ENCODE data around the gene SLC25A48. TPM values are rescaled to one million over a fixed set of nuclear protein-coding genes. Genes with fewer than 3 reads are reported as not detected.

The SLC25A48 gene
- total and polyA plus RNA-seq, 7 experiments from 2014 or later, result not detected

GRCh38 chr5:135891268-135891667 is 56.8 kb downstream of the SLC25A48 start:
- no peaks in the 10 kb centered on the region for H3K36me3 Mint-ChIP-seq
- Histone ChIP-seq H3K27me3 (ENCODE audit: control insufficient read depth in 2 of 2, insufficient read depth in 2 of 2, low read length in 2 of 2) (no peaks in the 10 kb centered on the region), H3K36me3 (ENCODE audit: control insufficient read depth in 2 of 3, insufficient read depth in 3 of 3, low read length in 3 of 3) (no peaks in the 10 kb centered on the region), H3K4me1 (ENCODE audit: control insufficient read depth in 2 of 2, insufficient read depth in 2 of 2, low read length in 2 of 2) (no peaks in the 10 kb centered on the region), H3K4me3 (ENCODE audit: low read length) (no peak overlapping the region), H3K9me3 (ENCODE audit: control insufficient read depth in 2 of 3, low read length in 3 of 3) (no peaks in the 10 kb centered on the region), H3K27ac (ENCODE audit: low read depth, low read length) (no peak overlapping the region)
- ATAC-seq (no peak), DNase-seq (no peak)
- CTCF ChIA-PET, result interaction anchor here (0.6 kb wide), 1 partner anchor 1940 kb away, joined by 3 read pairs; no protein-coding TSS in a partner anchor
- peaks cover 0 to 9% (median 7%) of the 10 kb centered on the region in 7 donors for H3K4me1 Mint-ChIP-seq
- POLR2A ChIA-PET, result no interaction called here
- no peak overlapping the region for H3K4me3 Mint-ChIP-seq
- H3K27me3 Mint-ChIP-seq, result peaks cover 8 to 38% (median 20%) of the 10 kb centered on the region in 5 donors
- H3K27ac Mint-ChIP-seq, result no peak overlapping the region
- intact Hi-C loops (cut with micrococcal nuclease), result no loop called here
- no peaks in the 10 kb centered on the region for H3K9me3 Mint-ChIP-seq

- DNase-seq (no peak), ATAC-seq (no peak)
- Histone ChIP-seq H3K4me3 (ENCODE audit: low read length) (no peak overlapping the region), H3K9me3 (ENCODE audit: control insufficient read depth in 2 of 3, low read length in 3 of 3) (no peaks in the 10 kb centered on the region), H3K27ac (ENCODE audit: low read depth, low read length) (no peak overlapping the region), H3K27me3 (ENCODE audit: control insufficient read depth in 2 of 2, insufficient read depth in 2 of 2, low read length in 2 of 2) (no peaks in the 10 kb centered on the region), H3K4me1 (ENCODE audit: control insufficient read depth in 2 of 2, insufficient read depth in 2 of 2, low read length in 2 of 2) (no peaks in the 10 kb centered on the region), H3K36me3 (ENCODE audit: control insufficient read depth in 2 of 3, insufficient read depth in 3 of 3, low read length in 3 of 3) (no peaks in the 10 kb centered on the region)
- Mint-ChIP-seq H3K4me1 (peaks cover 0 to 9% (median 7%) of the 10 kb centered on the region in 7 donors), H3K27ac (no peak overlapping the region), H3K36me3 (no peaks in the 10 kb centered on the region), H3K9me3 (no peaks in the 10 kb centered on the region), H3K27me3 (peaks cover 10 to 38% (median 21%) of the 10 kb centered on the region in 5 donors), H3K4me3 (no peak overlapping the region)
- CTCF ChIA-PET, result interaction anchor here (0.6 kb wide), 1 partner anchor 1940 kb away, joined by 3 read pairs; no protein-coding TSS in a partner anchor
- intact Hi-C loops (cut with micrococcal nuclease), result no loop called here
- POLR2A ChIA-PET, result no interaction called here
These were observed 57.3 kb downstream of the SLC25A48 start for GRCh38 chr5:135891791-135892190.

GRCh38 chr5:135894276-135894675 is 59.8 kb downstream of the SLC25A48 start:
- intact Hi-C loops (cut with micrococcal nuclease), result no loop called here
- peaks cover 21 to 35% (median 33%) of the 10 kb centered on the region in 5 donors for H3K27me3 Mint-ChIP-seq
- no peak overlapping the region for H3K27ac ChIP-seq (ENCODE audit: low read depth, low read length)
- H3K4me3 ChIP-seq (ENCODE audit: low read length), result no peak overlapping the region
- H3K4me3 Mint-ChIP-seq, result no peak overlapping the region
- no peaks in the 10 kb centered on the region for H3K36me3 Mint-ChIP-seq
- H3K4me1 ChIP-seq (ENCODE audit: control insufficient read depth in 2 of 2, insufficient read depth in 2 of 2, low read length in 2 of 2), result no peaks in the 10 kb centered on the region
- no peaks in the 10 kb centered on the region for H3K27me3 ChIP-seq (ENCODE audit: control insufficient read depth in 2 of 2, insufficient read depth in 2 of 2, low read length in 2 of 2)
- H3K9me3 Mint-ChIP-seq, result no peaks in the 10 kb centered on the region
- no peak for ATAC-seq
- H3K9me3 ChIP-seq (ENCODE audit: control insufficient read depth in 2 of 3, low read length in 3 of 3), result no peaks in the 10 kb centered on the region
- ChIA-PET CTCF (no interaction called here), POLR2A (no interaction called here)
- no peaks in the 10 kb centered on the region for H3K36me3 ChIP-seq (ENCODE audit: control insufficient read depth in 2 of 3, insufficient read depth in 3 of 3, low read length in 3 of 3)
- peaks cover 0 to 4% (median 0%) of the 10 kb centered on the region in 7 donors for H3K4me1 Mint-ChIP-seq
- DNase-seq, result no peak
- H3K27ac Mint-ChIP-seq, result no peak overlapping the region

GRCh38 chr5:135894789-135895188 is 60.3 kb downstream of the SLC25A48 start:
- Histone ChIP-seq H3K4me1 (ENCODE audit: control insufficient read depth in 2 of 2, insufficient read depth in 2 of 2, low read length in 2 of 2) (no peaks in the 10 kb centered on the region), H3K27me3 (ENCODE audit: control insufficient read depth in 2 of 2, insufficient read depth in 2 of 2, low read length in 2 of 2) (no peaks in the 10 kb centered on the region), H3K4me3 (ENCODE audit: low read length) (no peak overlapping the region), H3K27ac (ENCODE audit: low read depth, low read length) (no peak overlapping the region), H3K9me3 (ENCODE audit: control insufficient read depth in 2 of 3, low read length in 3 of 3) (no peaks in the 10 kb centered on the region), H3K36me3 (ENCODE audit: control insufficient read depth in 2 of 3, insufficient read depth in 3 of 3, low read length in 3 of 3) (no peaks in the 10 kb centered on the region)
- Mint-ChIP-seq H3K4me3 (no peak overlapping the region), H3K36me3 (no peaks in the 10 kb centered on the region), H3K9me3 (no peaks in the 10 kb centered on the region), H3K27me3 (peaks cover 22 to 37% (median 34%) of the 10 kb centered on the region in 5 donors), H3K4me1 (peaks cover 0 to 4% (median 0%) of the 10 kb centered on the region in 7 donors), H3K27ac (no peak overlapping the region)
- CTCF ChIA-PET, result no interaction called here
- intact Hi-C loops (cut with micrococcal nuclease), result no loop called here
- DNase-seq (no peak), ATAC-seq (no peak)
- POLR2A ChIA-PET, result no interaction called here

GRCh38 chr5:135895474-135896006 is 61.1 kb downstream of the SLC25A48 start, which contains the start of gene IL9:
Gene IL9 (minus strand): TSS chr5:135895841. CDS start chr5:135895816, 25 bp downstream.
- DNase-seq, result no peak
- Histone ChIP-seq H3K4me3 (ENCODE audit: low read length) (no peak within 1 kb of the TSS), H3K9me3 (ENCODE audit: control insufficient read depth in 2 of 3, low read length in 3 of 3) (no peaks in the 10 kb centered on the region), H3K27ac (ENCODE audit: low read depth, low read length) (no peak within 1 kb of the TSS), H3K4me1 (ENCODE audit: control insufficient read depth in 2 of 2, insufficient read depth in 2 of 2, low read length in 2 of 2) (no peaks in the 10 kb centered on the region), H3K36me3 (ENCODE audit: control insufficient read depth in 2 of 3, insufficient read depth in 3 of 3, low read length in 3 of 3) (no peaks in the 10 kb centered on the region), H3K27me3 (ENCODE audit: control insufficient read depth in 2 of 2, insufficient read depth in 2 of 2, low read length in 2 of 2) (no peaks in the 10 kb centered on the region)
- H3K27me3 Mint-ChIP-seq, result peaks cover 22 to 43% (median 36%) of the 10 kb centered on the region in 5 donors
- ChIA-PET CTCF (no interaction called here), POLR2A (no interaction called here)
- H3K9me3 Mint-ChIP-seq, result peaks cover 0 to 2% (median 0%) of the 10 kb centered on the region in 11 donors
- no peak within 1 kb of the TSS for H3K27ac Mint-ChIP-seq
- intact Hi-C loops (cut with micrococcal nuclease), result no loop called here
- H3K36me3 Mint-ChIP-seq, result no peaks in the 10 kb centered on the region
- no peak for ATAC-seq
- no peak within 1 kb of the TSS for H3K4me3 Mint-ChIP-seq
- H3K4me1 Mint-ChIP-seq, result peaks cover 0 to 4% (median 0%) of the 10 kb centered on the region in 7 donors

- intact Hi-C loops (cut with micrococcal nuclease), result no loop called here
- H3K4me3 Mint-ChIP-seq, result no peak overlapping the region
- H3K9me3 Mint-ChIP-seq, result peaks cover 0 to 2% (median 0%) of the 10 kb centered on the region in 11 donors
- CTCF ChIA-PET, result interaction anchor here (0.6 kb wide), 1 partner anchor 967 kb away, joined by 3 read pairs; no protein-coding TSS in a partner anchor
- H3K27me3 Mint-ChIP-seq, result peaks cover 28 to 49% (median 41%) of the 10 kb centered on the region in 5 donors
- H3K36me3 Mint-ChIP-seq, result no peaks in the 10 kb centered on the region
- peaks cover 0 to 2% (median 0%) of the 10 kb centered on the region in 7 donors for H3K4me1 Mint-ChIP-seq
- POLR2A ChIA-PET, result no interaction called here
- DNase-seq, result no peak
- no peaks in the 10 kb centered on the region for H3K4me1 ChIP-seq (ENCODE audit: control insufficient read depth in 2 of 2, insufficient read depth in 2 of 2, low read length in 2 of 2)
- no peaks in the 10 kb centered on the region for H3K27me3 ChIP-seq (ENCODE audit: control insufficient read depth in 2 of 2, insufficient read depth in 2 of 2, low read length in 2 of 2)
- no peak overlapping the region for H3K27ac ChIP-seq (ENCODE audit: low read depth, low read length)
- no peak for ATAC-seq
- H3K36me3 ChIP-seq (ENCODE audit: control insufficient read depth in 2 of 3, insufficient read depth in 3 of 3, low read length in 3 of 3), result no peaks in the 10 kb centered on the region
- H3K27ac Mint-ChIP-seq, result no peak overlapping the region
- H3K4me3 ChIP-seq (ENCODE audit: low read length), result no peak overlapping the region
- no peaks in the 10 kb centered on the region for H3K9me3 ChIP-seq (ENCODE audit: control insufficient read depth in 2 of 3, low read length in 3 of 3)
These were observed 64.2 kb downstream of the SLC25A48 start for GRCh38 chr5:135898651-135899050.

- Mint-ChIP-seq H3K27ac (no peak overlapping the region), H3K4me1 (no peaks in the 10 kb centered on the region), H3K4me3 (no peak overlapping the region), H3K27me3 (peaks cover 27 to 44% (median 36%) of the 10 kb centered on the region in 5 donors), H3K9me3 (peaks cover 0 to 2% (median 0%) of the 10 kb centered on the region in 11 donors), H3K36me3 (no peaks in the 10 kb centered on the region)
- ChIA-PET POLR2A (no interaction called here), CTCF (no interaction called here)
- DNase-seq (no peak), ATAC-seq (no peak)
- Histone ChIP-seq H3K27ac (ENCODE audit: low read depth, low read length) (no peak overlapping the region), H3K4me3 (ENCODE audit: low read length) (no peak overlapping the region), H3K9me3 (ENCODE audit: control insufficient read depth in 2 of 3, low read length in 3 of 3) (no peaks in the 10 kb centered on the region), H3K27me3 (ENCODE audit: control insufficient read depth in 2 of 2, insufficient read depth in 2 of 2, low read length in 2 of 2) (no peaks in the 10 kb centered on the region), H3K36me3 (ENCODE audit: control insufficient read depth in 2 of 3, insufficient read depth in 3 of 3, low read length in 3 of 3) (no peaks in the 10 kb centered on the region), H3K4me1 (ENCODE audit: control insufficient read depth in 2 of 2, insufficient read depth in 2 of 2, low read length in 2 of 2) (no peaks in the 10 kb centered on the region)
- intact Hi-C loops (cut with micrococcal nuclease), result no loop called here
These were observed 65.8 kb downstream of the SLC25A48 start for GRCh38 chr5:135900276-135900675.
